Measurements from ENCODE around the gene MZF1.

DNA sequence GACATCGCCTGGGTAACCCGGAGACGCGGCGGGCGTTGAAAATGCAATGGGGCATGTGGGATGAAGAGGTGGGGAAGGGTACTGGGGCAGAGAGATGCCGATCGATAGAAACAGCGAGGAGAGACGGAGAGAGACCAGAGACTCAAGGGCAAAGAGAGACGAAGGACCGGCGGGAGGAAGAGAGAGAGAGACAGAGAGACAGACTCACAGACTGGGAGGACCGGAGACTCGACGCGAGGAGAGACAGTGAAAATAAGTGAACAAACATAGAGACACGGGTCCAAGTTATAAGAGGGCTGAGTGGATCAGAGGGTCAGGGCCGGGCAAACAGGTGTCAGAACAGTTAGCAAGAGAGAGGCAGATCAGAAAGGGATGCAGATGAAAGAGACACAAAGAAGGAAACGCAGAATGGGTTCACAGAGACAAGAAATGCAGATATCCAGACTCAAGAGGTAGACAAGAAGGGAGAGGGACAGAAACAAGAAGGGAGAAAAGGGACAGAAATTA is 576 bp upstream of the MZF1 start:
- TF ChIP-seq CTCF (conservative IDR thresholded peaks at IDR 0.05) (no peak), ZFX (IDR thresholded peaks at IDR 0.05) (no peak)

Data from C4-2B (cell line).